Sigmoid colon (tissue), 7 donors: ENCODE measurements around the gene SLC25A23. TPM values are rescaled to one million over a fixed set of nuclear protein-coding genes. Genes with fewer than 3 reads are reported as not detected.
"Not testable (repeated sequence)": the region's sequence is repeated elsewhere in the genome, so short reads cannot be mapped to it uniquely, and the experiment has no call there.

Source experiments
- DNase-seq: peaks from one replicate; pipeline ENCODE4 v3.0.0-alpha.2; 2019
- H3K27ac ChIP-seq, 4 donors: fragments of 200-600 bp; sonication (generic); one replicate each; pipeline ENCODE4 v1.5.1; 2016 to 2019; ENCODE audit warnings: mild to moderate bottlenecking in 1 of 4
- H3K27me3 ChIP-seq, 3 donors: fragments of 200-600 bp; sonication (generic); one replicate each; pipeline ENCODE4 v1.5.1; 2019; ENCODE audit warnings: mild to moderate bottlenecking in 1 of 3
- H3K36me3 ChIP-seq, 4 donors: fragments of 200-600 bp; sonication (generic); one replicate each; pipeline ENCODE4 v1.5.1; 2016 to 2019
- H3K4me1 ChIP-seq, 4 donors: fragments of 200-600 bp; sonication (generic); one replicate each; pipeline ENCODE4 v1.5.1; 2017 to 2019
- H3K4me3 ChIP-seq, 4 donors: fragments of 200-600 bp; sonication (generic); one replicate each; pipeline ENCODE4 v1.5.1; 2017 to 2019; ENCODE audit warnings: mild to moderate bottlenecking in 2 of 4, moderate library complexity in 1 of 4
- H3K9me3 ChIP-seq, 4 donors: fragments of 200-600 bp in 3 of 4; sonication (generic) in 3 of 4; one replicate each; pipeline versions ENCODE4 v1.5.1 to v1.6.1; 2013 to 2019
- EP300 ChIP-seq, 4 donors: sonication (generic); formaldehyde crosslinking; IDR thresholded peaks; one replicate each; pipeline ENCODE4 v1.6.1; 2017; ENCODE audit warnings: antibody characterized with exemption in 4 of 4
- POLR2A ChIP-seq, 2 donors: fragments of 450-650 bp; IDR thresholded peaks; one replicate each; pipeline ENCODE4 v1.6.1; 2016; ENCODE audit warnings: antibody characterized with exemption in 2 of 2, mild to moderate bottlenecking in 2 of 2, moderate library complexity in 2 of 2
- POLR2AphosphoS5 ChIP-seq, 4 donors: sonication (generic); formaldehyde crosslinking; IDR thresholded peaks; one replicate each; pipeline ENCODE4 v1.6.1; 2017; ENCODE audit warnings: antibody characterized with exemption in 4 of 4
- WGBS, 2 donors: extraction: QIAGEN DNeasy Blood & Tissue Kit; methylation state at CpG; one replicate each; pipeline ENCODE4 v1.1.7; 2013; 5-methylcytosine and 5-hydroxymethylcytosine counted together
- intact Hi-C: fragments of 100-400 bp; cut with DNase I; formaldehyde crosslinking; loops from one replicate; pipeline ENCODE4 v1.15.1; 2023
- polyA plus RNA-seq, 3 donors: library from polyadenylated mRNA; stranded (reverse); fragments of 200-250 nt; gene quantifications; one replicate each; pipeline ENCODE4 v1.2.3, GENCODE V29; 2013
- total RNA-seq, 4 donors: library from RNA; depleted of rRNA; stranded (reverse); fragments of >200 nt; gene quantifications; one replicate each; pipeline ENCODE4 v1.1.0, GENCODE V29; 2016
- TF ChIP-seq, protein P1 (sequence below), 4 experiments: fragments of 450-650 bp in 3 of 4; fragments of 200-600 bp in 1 of 4; IDR thresholded peaks; one replicate each; pipeline ENCODE4 v1.5.1; 2016 to 2019; ENCODE audit warnings: antibody characterized with exemption in 4 of 4, mild to moderate bottlenecking in 3 of 4, moderate library complexity in 2 of 4
- donor health status: healthy with polysubstance abuse.
- donor health status: Bipolar disorder and iron deficiency.
- donor health status: healthy.

Gene SLC25A23
- total and polyA plus RNA-seq, 7 donors = 61.5 to 188 (median 87.8) TPM

DNA sequence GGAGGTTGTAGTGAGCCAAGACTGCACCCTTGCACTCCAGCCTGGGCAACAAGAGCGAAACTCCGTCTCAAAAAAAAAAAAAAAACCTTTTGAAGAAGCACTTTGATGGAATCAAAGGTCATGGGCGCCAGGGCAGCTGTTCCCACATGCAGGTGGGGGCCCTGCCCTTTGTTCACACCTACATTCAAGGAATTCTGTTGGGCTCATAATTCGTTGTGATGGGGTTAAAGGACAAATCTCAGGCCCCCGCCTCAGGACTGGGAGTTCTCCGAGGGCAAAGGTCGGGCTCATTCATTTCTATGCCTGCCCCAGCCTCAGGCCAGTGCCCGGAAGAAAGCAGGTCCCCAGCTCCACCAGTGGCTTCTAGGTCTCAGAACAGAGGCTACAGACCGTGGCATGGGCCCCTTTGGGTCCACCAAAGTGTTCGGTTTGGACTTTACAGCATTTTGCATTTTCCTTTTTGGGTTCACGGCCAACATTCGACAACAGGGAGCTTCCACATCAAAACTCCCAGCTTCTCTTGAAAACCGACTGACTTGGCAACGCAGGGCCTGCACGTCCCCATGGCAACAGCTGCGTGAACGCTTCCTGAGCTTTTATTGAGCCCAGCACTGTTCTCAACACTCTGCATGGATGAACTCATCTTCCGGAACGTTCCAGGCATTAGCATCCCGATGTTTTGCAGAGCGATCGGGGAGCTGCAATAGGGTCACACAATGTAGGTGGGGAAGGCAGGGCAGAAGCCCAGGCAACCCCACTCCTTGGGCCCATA lies 56.6 kb downstream of the SLC25A23 start:
- intact Hi-C loops = no loop called here
- no peak overlapping the region for H3K27ac ChIP-seq
- peak; percentile 63 for DNase-seq
- no peaks in the 10 kb centered on the region for H3K9me3 ChIP-seq
- WGBS, 2 donors = 10 to 49% methylated on average over 22 of the region's 22 CpGs
- TF ChIP-seq, protein P1, sequence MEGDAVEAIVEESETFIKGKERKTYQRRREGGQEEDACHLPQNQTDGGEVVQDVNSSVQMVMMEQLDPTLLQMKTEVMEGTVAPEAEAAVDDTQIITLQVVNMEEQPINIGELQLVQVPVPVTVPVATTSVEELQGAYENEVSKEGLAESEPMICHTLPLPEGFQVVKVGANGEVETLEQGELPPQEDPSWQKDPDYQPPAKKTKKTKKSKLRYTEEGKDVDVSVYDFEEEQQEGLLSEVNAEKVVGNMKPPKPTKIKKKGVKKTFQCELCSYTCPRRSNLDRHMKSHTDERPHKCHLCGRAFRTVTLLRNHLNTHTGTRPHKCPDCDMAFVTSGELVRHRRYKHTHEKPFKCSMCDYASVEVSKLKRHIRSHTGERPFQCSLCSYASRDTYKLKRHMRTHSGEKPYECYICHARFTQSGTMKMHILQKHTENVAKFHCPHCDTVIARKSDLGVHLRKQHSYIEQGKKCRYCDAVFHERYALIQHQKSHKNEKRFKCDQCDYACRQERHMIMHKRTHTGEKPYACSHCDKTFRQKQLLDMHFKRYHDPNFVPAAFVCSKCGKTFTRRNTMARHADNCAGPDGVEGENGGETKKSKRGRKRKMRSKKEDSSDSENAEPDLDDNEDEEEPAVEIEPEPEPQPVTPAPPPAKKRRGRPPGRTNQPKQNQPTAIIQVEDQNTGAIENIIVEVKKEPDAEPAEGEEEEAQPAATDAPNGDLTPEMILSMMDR (IDR thresholded peaks at IDR 0.05) = no peak
- TF ChIP-seq POLR2A (IDR thresholded peaks at IDR 0.05) (no peak), POLR2AphosphoS5 (IDR thresholded peaks at IDR 0.05) (no peak), EP300 (IDR thresholded peaks at IDR 0.05) (no peak)
- no peaks in the 10 kb centered on the region for H3K36me3 ChIP-seq
- H3K4me3 ChIP-seq = no peak overlapping the region
- no peaks in the 10 kb centered on the region for H3K27me3 ChIP-seq
- H3K4me1 ChIP-seq = no peaks in the 10 kb centered on the region

DNA sequence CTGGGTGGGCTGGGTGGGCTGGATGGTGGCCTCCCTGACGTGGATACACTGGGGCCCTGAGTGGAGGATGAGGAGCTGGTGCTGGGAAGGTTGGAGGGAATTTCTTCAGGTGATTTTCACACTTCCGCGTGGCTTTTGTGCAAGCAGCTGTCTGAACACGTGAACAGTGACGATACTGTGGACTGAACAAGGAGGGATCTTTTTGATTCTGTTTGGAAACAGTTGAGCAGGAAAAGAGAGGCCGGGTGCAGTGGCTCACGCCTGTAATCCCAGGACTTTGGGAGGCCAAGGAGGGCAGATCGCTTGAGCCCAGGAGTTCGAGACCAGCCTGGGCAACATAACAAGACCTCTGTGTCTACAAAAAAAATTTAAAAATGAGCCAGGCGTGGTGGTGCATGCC lies 57.5 kb downstream of the SLC25A23 start:
- TF ChIP-seq, protein P1 (IDR thresholded peaks at IDR 0.05) = no peak
- TF ChIP-seq POLR2A (IDR thresholded peaks at IDR 0.05) = no peak
- no peaks in the 10 kb centered on the region for H3K27me3 ChIP-seq
- intact Hi-C loops = no loop called here
- no peak overlapping the region for H3K27ac ChIP-seq
- H3K4me1 ChIP-seq = no peaks in the 10 kb centered on the region
- no peaks in the 10 kb centered on the region for H3K9me3 ChIP-seq
- no peak overlapping the region for H3K4me3 ChIP-seq
- WGBS, 2 donors = 38 to 81% methylated on average over 10 of the region's 10 CpGs
- H3K36me3 ChIP-seq = no peaks in the 10 kb centered on the region
- no peak for DNase-seq

DNA sequence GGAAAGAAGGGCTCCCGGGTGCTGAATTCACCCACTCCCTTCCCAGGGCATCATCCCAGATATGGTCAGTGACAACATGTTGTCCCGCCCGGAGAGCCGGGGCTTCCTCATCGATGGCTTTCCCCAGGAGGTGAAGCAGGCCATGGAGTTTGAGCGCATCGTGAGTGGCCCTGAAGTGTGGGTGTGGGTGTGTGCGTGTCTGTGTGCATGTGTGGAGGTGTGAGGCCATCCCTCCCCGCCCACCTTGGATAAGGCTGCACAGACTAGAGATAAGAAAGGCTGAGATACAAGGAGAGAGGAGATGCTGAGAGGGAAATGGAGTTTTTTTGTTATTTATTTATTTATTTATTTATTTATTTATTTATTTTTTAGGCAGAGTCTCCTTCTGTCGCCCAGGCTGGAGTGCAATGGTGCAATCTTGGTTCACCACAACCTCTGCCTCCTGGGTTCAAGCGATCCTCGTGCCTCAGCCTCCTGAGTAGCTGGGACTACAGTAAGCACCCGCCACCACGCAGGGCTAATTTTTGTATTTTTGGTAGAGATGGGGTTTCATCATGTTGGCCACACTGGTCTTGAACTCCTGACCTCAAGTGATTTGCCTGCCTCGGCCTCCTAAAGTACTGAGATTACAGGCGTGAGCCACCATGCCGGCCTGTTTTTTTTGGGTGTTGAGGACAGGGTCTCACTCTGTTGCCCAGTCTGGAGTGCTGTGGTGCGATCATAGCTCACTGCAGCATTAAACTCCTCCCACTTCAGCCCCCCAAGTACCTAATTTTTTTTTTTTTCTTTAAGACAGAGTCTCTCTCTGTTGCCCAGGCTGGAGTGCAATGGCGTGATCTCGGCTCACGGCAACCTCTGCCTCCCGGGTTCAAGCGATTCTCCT lies 59.3 kb downstream of the SLC25A23 start:
- H3K4me3 ChIP-seq, H3K36me3 ChIP-seq, H3K27me3 ChIP-seq, intact Hi-C loops, DNase-seq, H3K4me1 ChIP-seq, H3K9me3 ChIP-seq, H3K27ac ChIP-seq: not testable (repeated sequence)
- 92 to 93% methylated on average over 23 of the region's 23 CpGs for WGBS, 2 donors

DNA sequence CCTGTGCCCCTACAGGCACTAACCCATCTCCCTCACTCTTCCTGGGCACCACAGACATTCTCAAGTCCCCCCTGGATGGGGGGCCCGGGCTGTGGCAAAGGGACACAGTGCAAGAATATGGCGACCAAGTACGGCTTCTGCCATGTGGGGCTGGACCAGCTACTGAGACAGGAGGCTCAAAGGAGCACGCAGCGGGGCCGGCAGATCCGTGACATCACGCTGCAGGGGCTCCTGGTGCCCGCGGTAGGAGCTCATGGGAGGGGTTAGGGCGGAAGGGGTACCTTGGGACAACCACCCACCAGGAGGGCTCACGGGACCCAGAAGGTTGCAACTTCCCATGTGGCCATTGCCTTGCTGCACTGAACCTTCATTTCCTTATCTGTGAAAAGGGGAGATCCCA lies 63.3 kb downstream of the SLC25A23 start:
- no peaks in the 10 kb centered on the region for H3K36me3 ChIP-seq

DNA sequence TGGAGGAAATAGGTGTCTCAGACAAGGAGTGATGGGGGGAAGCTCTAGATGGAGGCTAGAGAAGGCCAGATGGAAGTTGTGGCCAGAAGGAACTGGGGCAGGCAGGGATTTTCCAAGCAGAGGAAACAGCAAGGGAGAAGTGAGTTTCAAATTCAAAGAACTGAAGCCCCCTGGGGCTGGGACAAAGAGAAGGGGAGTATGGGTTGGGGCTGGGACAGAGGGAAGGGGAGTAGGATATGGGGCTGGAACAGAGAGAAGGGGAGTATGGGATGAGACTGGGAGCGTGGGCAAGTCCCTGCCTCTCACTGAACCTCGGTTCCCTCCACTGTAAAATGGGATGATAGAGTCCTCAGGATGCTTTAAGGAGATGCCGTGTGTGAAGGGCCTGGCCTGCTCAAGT lies 64.8 kb downstream of the SLC25A23 start:
- 92 to 93% methylated on average over 3 of the region's 3 CpGs for WGBS, 2 donors
- intact Hi-C loops = no loop called here
- Histone ChIP-seq H3K4me3 (no peak overlapping the region), H3K27me3 (no peaks in the 10 kb centered on the region), H3K4me1 (peaks cover 0 to 17% (median 12%) of the 10 kb centered on the region in 4 donors), H3K27ac (no peak overlapping the region), H3K36me3 (peaks cover 0 to 4% (median under 1%) of the 10 kb centered on the region in 4 donors), H3K9me3 (no peaks in the 10 kb centered on the region)
- TF ChIP-seq POLR2AphosphoS5 (IDR thresholded peaks at IDR 0.05) = no peak
- TF ChIP-seq POLR2A (IDR thresholded peaks at IDR 0.05) = no peak
- no peak for TF ChIP-seq EP300 (IDR thresholded peaks at IDR 0.05)
- TF ChIP-seq, protein P1 (IDR thresholded peaks at IDR 0.05) = no peak
- DNase-seq = no peak

More for the DNA sequence above, 63.3 kb downstream of the SLC25A23 start:
- H3K27me3 ChIP-seq = no peaks in the 10 kb centered on the region
- DNase-seq = no peak
- H3K9me3 ChIP-seq = no peaks in the 10 kb centered on the region
- intact Hi-C loops = no loop called here
- 96% methylated on average over 12 of the region's 12 CpGs for WGBS, 2 donors
- no peak overlapping the region for H3K4me3 ChIP-seq
- H3K27ac ChIP-seq = no peak overlapping the region
- TF ChIP-seq POLR2AphosphoS5 (IDR thresholded peaks at IDR 0.05) (no peak), POLR2A (IDR thresholded peaks at IDR 0.05) (no peak), EP300 (IDR thresholded peaks at IDR 0.05) (no peak)
- TF ChIP-seq, protein P1 (IDR thresholded peaks at IDR 0.05) = no peak
- peaks cover 0 to 17% (median 12%) of the 10 kb centered on the region in 4 donors for H3K4me1 ChIP-seq
